ENCODE data around the gene ZBED6. TPM values are rescaled to one million over a fixed set of nuclear protein-coding genes. Genes with fewer than 3 reads are reported as not detected.

Gene ZBED6
- total and polyA plus RNA-seq, 2 experiments from 2014 or later, result 1.7 to 28.7 TPM

DNA sequence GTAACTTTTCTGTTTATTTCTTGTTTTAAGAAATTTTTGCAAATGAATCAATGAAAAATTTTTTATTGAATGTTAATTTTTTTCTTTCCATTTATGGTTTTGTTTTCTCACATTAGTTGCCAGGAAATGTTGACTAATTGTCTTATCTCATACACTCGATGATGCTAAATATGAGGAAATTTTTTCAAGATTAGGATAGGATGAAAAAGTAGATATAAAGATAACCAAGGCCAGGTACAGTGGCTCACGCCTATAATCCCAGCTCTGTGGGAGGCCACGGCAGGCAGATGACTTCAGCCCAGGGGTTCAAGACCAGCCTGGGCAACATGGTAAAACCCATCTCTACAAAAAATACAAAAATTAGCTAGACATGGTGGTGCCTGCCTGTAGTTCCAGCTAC is 17.8 kb upstream of the ZBED6 start:
- in situ Hi-C loops (cut with MboI), result no loop called here
- no peak for TF ChIP-seq EZH2 (IDR thresholded peaks at IDR 0.05; ENCODE audit: insufficient read depth, poor library complexity, severe bottlenecking)
- TF ChIP-seq EZH2phosphoT487 (IDR thresholded peaks at IDR 0.05; ENCODE audit: insufficient read depth, low read depth), result no peak
- H4K20me1 ChIP-seq (ENCODE audit: insufficient read depth), result no peaks in the 10 kb centered on the region
- H3K9me2 ChIP-seq (ENCODE audit: insufficient read depth), result no peaks in the 10 kb centered on the region
- no peak overlapping the region for H3K27ac ChIP-seq
- no peak overlapping the region for H3K4me3 ChIP-seq
- no peaks in the 10 kb centered on the region for H3K36me3 ChIP-seq (ENCODE audit: low read depth)
- H3K4me2 ChIP-seq (ENCODE audit: unreplicated experiment), result no peak overlapping the region
- no peaks in the 10 kb centered on the region for H3K27me3 ChIP-seq (replicated peaks; ENCODE audit: insufficient read depth)
- no peak overlapping the region for H3K9ac ChIP-seq
- no peaks in the 10 kb centered on the region for H3K4me1 ChIP-seq (ENCODE audit: insufficient read depth)
- no peaks in the 10 kb centered on the region for H3K9me3 ChIP-seq (ENCODE audit: low read depth)
- no peaks in the 10 kb centered on the region for H3K79me2 ChIP-seq (ENCODE audit: insufficient read depth)
- H3F3A ChIP-seq (ENCODE audit: insufficient read depth), result no peaks in the 10 kb centered on the region
- 76 to 77% methylated on average over 3 of the region's 3 CpGs for WGBS, 2 experiments (ENCODE audit: low coverage in 1 of 2, low lambda C conversion rate in 2 of 2, missing lambda C conversion rate in 2 of 2)
- no peak overlapping the region for H2AFZ ChIP-seq
- no peak for DNase-seq

DNA sequence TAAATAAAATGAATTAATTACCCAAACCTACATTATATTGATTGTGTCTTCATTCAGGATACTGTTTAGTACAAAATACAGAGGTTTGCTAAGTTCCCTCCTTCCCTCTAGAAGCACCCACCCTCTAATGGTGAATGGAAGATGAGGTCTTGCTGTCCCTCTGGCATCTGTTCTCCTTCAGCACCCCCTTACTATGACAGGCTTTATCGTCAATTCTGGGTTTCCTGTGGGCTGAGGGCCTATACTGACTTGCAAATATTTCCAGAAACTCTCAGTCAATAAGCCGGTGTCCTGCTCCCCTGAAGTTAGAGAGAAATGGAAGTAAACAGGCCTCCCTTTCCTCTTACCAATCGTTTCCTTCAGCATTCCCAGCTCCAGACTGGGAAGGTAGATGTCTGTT is 17.3 kb upstream of the ZBED6 start:
- TF ChIP-seq EZH2 (IDR thresholded peaks at IDR 0.05; ENCODE audit: insufficient read depth, poor library complexity, severe bottlenecking) (no peak), EZH2phosphoT487 (IDR thresholded peaks at IDR 0.05; ENCODE audit: insufficient read depth, low read depth) (no peak)
- H3F3A ChIP-seq (ENCODE audit: insufficient read depth), result no peaks in the 10 kb centered on the region
- 63 to 70% methylated on average over 3 of the region's 3 CpGs for WGBS, 2 experiments (ENCODE audit: low coverage in 1 of 2, low lambda C conversion rate in 2 of 2, missing lambda C conversion rate in 2 of 2)
- H3K9ac ChIP-seq, result no peak overlapping the region
- no peak overlapping the region for H3K4me3 ChIP-seq
- no peaks in the 10 kb centered on the region for H3K27me3 ChIP-seq (replicated peaks; ENCODE audit: insufficient read depth)
- no peak overlapping the region for H2AFZ ChIP-seq
- no peaks in the 10 kb centered on the region for H3K36me3 ChIP-seq (ENCODE audit: low read depth)
- no peaks in the 10 kb centered on the region for H3K4me1 ChIP-seq (ENCODE audit: insufficient read depth)
- in situ Hi-C loops (cut with MboI), result no loop called here
- no peaks in the 10 kb centered on the region for H3K79me2 ChIP-seq (ENCODE audit: insufficient read depth)
- H3K4me2 ChIP-seq (ENCODE audit: unreplicated experiment), result no peak overlapping the region
- H3K27ac ChIP-seq, result no peak overlapping the region
- H3K9me3 ChIP-seq (ENCODE audit: low read depth), result no peaks in the 10 kb centered on the region
- no peak for DNase-seq
- no peaks in the 10 kb centered on the region for H3K9me2 ChIP-seq (ENCODE audit: insufficient read depth)
- no peaks in the 10 kb centered on the region for H4K20me1 ChIP-seq (ENCODE audit: insufficient read depth)

DNA sequence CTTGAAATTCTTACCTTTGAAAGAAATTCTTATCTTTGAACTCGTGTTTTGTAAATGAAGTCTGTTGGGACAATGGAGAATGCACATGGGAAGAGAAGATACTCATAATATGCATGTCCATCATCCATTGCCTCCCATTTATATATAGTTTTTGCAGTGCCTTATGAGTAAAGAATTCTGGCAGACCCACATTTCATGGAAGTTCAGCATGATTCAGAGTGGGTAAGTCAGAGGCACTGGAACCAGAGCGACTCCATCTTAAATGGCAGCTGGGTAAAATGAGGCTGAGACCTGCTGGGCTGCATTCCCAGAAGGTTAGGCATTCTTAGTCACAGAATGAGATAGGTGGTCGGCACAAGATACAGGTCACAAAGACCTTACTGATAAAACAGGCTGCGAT is 16.6 kb upstream of the ZBED6 start:
- Histone ChIP-seq H3K4me1 (ENCODE audit: insufficient read depth) (no peaks in the 10 kb centered on the region), H3K27ac (no peak overlapping the region), H2AFZ (no peak overlapping the region), H3K4me2 (ENCODE audit: unreplicated experiment) (no peak overlapping the region), H3K9ac (no peak overlapping the region), H3K79me2 (ENCODE audit: insufficient read depth) (no peaks in the 10 kb centered on the region), H3K4me3 (no peak overlapping the region), H3K27me3 (replicated peaks; ENCODE audit: insufficient read depth) (no peaks in the 10 kb centered on the region), H4K20me1 (ENCODE audit: insufficient read depth) (no peaks in the 10 kb centered on the region), H3K9me2 (ENCODE audit: insufficient read depth) (no peaks in the 10 kb centered on the region), H3K36me3 (ENCODE audit: low read depth) (no peaks in the 10 kb centered on the region), H3F3A (ENCODE audit: insufficient read depth) (no peaks in the 10 kb centered on the region), H3K9me3 (ENCODE audit: low read depth) (no peaks in the 10 kb centered on the region)
- WGBS, 2 experiments (ENCODE audit: low coverage in 1 of 2, low lambda C conversion rate in 2 of 2, missing lambda C conversion rate in 2 of 2), result 86 to 94% methylated on average over 4 of the region's 4 CpGs
- in situ Hi-C loops (cut with MboI), result no loop called here
- TF ChIP-seq EZH2phosphoT487 (IDR thresholded peaks at IDR 0.05; ENCODE audit: insufficient read depth, low read depth), result no peak
- no peak for TF ChIP-seq EZH2 (IDR thresholded peaks at IDR 0.05; ENCODE audit: insufficient read depth, poor library complexity, severe bottlenecking)
- no peak for DNase-seq

DNA sequence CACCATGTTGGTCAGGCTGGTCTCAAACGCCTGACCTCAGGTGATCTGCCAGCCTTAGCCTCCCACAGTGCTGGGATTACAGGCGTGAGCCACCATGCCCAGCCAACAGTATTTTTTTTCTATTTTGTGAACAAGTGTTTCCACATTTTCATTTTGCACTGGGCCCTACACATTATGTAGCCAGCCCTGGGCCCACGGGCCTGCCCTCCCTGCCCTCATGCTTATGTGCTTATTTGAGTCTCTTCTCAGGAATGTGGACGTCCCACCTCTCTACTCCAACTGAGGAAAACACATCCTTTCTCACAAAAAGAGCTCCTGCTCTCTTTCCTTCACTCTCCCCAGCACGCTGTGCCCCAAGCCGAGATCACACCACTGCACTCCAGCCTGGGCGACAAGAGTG is 13.5 kb upstream of the ZBED6 start:
- H2AFZ ChIP-seq, result no peak overlapping the region
- no peak overlapping the region for H3K27ac ChIP-seq
- H3K36me3 ChIP-seq (ENCODE audit: low read depth), result no peaks in the 10 kb centered on the region
- H3K9ac ChIP-seq, result no peak overlapping the region
- no peaks in the 10 kb centered on the region for H3K9me2 ChIP-seq (ENCODE audit: insufficient read depth)
- H3K79me2 ChIP-seq (ENCODE audit: insufficient read depth), result no peaks in the 10 kb centered on the region
- no peak for TF ChIP-seq EZH2 (IDR thresholded peaks at IDR 0.05; ENCODE audit: insufficient read depth, poor library complexity, severe bottlenecking)
- no peaks in the 10 kb centered on the region for H3K4me1 ChIP-seq (ENCODE audit: insufficient read depth)
- H3K9me3 ChIP-seq (ENCODE audit: low read depth), result no peaks in the 10 kb centered on the region
- H3K4me2 ChIP-seq (ENCODE audit: unreplicated experiment), result no peak overlapping the region
- no peaks in the 10 kb centered on the region for H3K27me3 ChIP-seq (replicated peaks; ENCODE audit: insufficient read depth)
- DNase-seq, result no peak
- no peaks in the 10 kb centered on the region for H3F3A ChIP-seq (ENCODE audit: insufficient read depth)
- in situ Hi-C loops (cut with MboI), result no loop called here
- 77% methylated on average over 7 of the region's 7 CpGs for WGBS, 2 experiments (ENCODE audit: low coverage in 1 of 2, low lambda C conversion rate in 2 of 2, missing lambda C conversion rate in 2 of 2)
- H4K20me1 ChIP-seq (ENCODE audit: insufficient read depth), result no peaks in the 10 kb centered on the region
- no peak overlapping the region for H3K4me3 ChIP-seq

DNA sequence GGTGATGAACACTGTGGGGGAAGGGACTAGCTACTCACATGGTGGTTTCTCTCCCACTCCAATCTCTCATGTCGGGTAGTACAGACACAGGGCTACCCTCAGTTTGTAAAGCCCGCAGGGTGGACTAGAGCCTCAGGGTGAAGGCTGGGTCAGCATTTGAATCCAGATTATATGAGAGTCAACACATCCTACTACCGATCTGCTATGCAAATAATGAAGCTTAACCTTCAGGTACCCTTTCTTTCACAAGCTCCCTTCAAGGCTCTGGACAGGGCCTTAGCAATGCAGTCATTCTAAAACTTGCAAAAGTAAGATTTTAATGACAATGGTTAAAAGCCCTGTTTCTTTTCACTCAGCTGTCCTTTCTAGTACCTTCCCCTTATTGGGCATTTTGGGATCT is 5.5 kb upstream of the ZBED6 start:
- in situ Hi-C loops (cut with MboI), result no loop called here
- H2AFZ ChIP-seq, result no peak overlapping the region
- no peak for DNase-seq

More for the DNA sequence above, 5.5 kb upstream of the ZBED6 start:
- no peaks in the 10 kb centered on the region for H3K79me2 ChIP-seq (ENCODE audit: insufficient read depth)
- no peaks in the 10 kb centered on the region for H3K27me3 ChIP-seq (replicated peaks; ENCODE audit: insufficient read depth)
- no peak overlapping the region for H3K9ac ChIP-seq
- H3K9me3 ChIP-seq (ENCODE audit: low read depth), result no peaks in the 10 kb centered on the region
- H3F3A ChIP-seq (ENCODE audit: insufficient read depth), result no peaks in the 10 kb centered on the region
- WGBS, 2 experiments (ENCODE audit: low coverage in 1 of 2, low lambda C conversion rate in 2 of 2, missing lambda C conversion rate in 2 of 2), result 79 to 85% methylated on average over 3 of the region's 3 CpGs
- H3K4me2 ChIP-seq (ENCODE audit: unreplicated experiment), result no peak overlapping the region
- H3K9me2 ChIP-seq (ENCODE audit: insufficient read depth), result no peaks in the 10 kb centered on the region
- TF ChIP-seq EZH2phosphoT487 (IDR thresholded peaks at IDR 0.05; ENCODE audit: insufficient read depth, low read depth), result no peak
- TF ChIP-seq EZH2 (IDR thresholded peaks at IDR 0.05; ENCODE audit: insufficient read depth, poor library complexity, severe bottlenecking), result no peak
- H3K27ac ChIP-seq, result no peak overlapping the region
- no peaks in the 10 kb centered on the region for H3K36me3 ChIP-seq (ENCODE audit: low read depth)
- peaks cover 3% of the 10 kb centered on the region for H3K4me1 ChIP-seq (ENCODE audit: insufficient read depth)
- H3K4me3 ChIP-seq, result no peak overlapping the region
- no peaks in the 10 kb centered on the region for H4K20me1 ChIP-seq (ENCODE audit: insufficient read depth)
